Karpas-422 (cell line): ENCODE measurements around the gene SSBP3. TPM values are rescaled to one million over a fixed set of nuclear protein-coding genes. Genes with fewer than 3 reads are reported as not detected.

ENCODE experiments used
- DNase-seq: peaks from one replicate; pipeline ENCODE4 v3.0.0-alpha.2; 2015
- H2AFZ ChIP-seq: fragments of 200-600 bp; sonication (generic); 2 replicates; pipeline ENCODE4 v1.6.1; 2014; ENCODE audit warnings: antibody characterized with exemption, low read length, mixed read lengths
- H3K27ac ChIP-seq: fragments of 200-600 bp; sonication (generic); 2 replicates; pipeline ENCODE4 v1.5.1; 2014; ENCODE audit warnings: mild to moderate bottlenecking, low read length, moderate library complexity
- H3K27me3 ChIP-seq: fragments of 200-600 bp; sonication (generic); 2 replicates; pipeline ENCODE4 v1.6.1; 2014; ENCODE audit warnings: low read length, mixed read lengths
- H3K36me3 ChIP-seq: fragments of 200-600 bp; sonication (generic); 2 replicates; pipeline ENCODE4 v1.6.1; 2014; ENCODE audit warnings: low read length, mixed read lengths; ENCODE audit not compliant: insufficient read depth
- H3K4me1 ChIP-seq: fragments of 200-600 bp; sonication (generic); 2 replicates; pipeline ENCODE4 v1.6.1; 2014; ENCODE audit warnings: mild to moderate bottlenecking, low read length, mixed read lengths
- H3K4me2 ChIP-seq: fragments of 200-600 bp; sonication (generic); 2 replicates; pipeline ENCODE4 v1.6.1; 2014; ENCODE audit warnings: low read length, low read depth, mild to moderate bottlenecking; ENCODE audit not compliant: poor library complexity, severe bottlenecking
- H3K4me3 ChIP-seq: fragments of 200-600 bp; sonication (generic); 2 replicates; pipeline ENCODE4 v1.5.1; 2014; ENCODE audit warnings: mild to moderate bottlenecking, antibody characterized with exemption, low read length, mixed read lengths
- H3K79me2 ChIP-seq: fragments of 200-600 bp; sonication (generic); 2 replicates; pipeline ENCODE4 v1.6.1; 2014; ENCODE audit warnings: mild to moderate bottlenecking, low read length, mixed read lengths
- H3K9ac ChIP-seq: fragments of 200-600 bp; sonication (generic); 2 replicates; pipeline ENCODE4 v1.6.0; 2014; ENCODE audit warnings: low read length
- H3K9me2 ChIP-seq: fragments of 200-600 bp; sonication (generic), shearing (Covaris generic); replicated peaks from 2 replicates; pipeline ENCODE4 v1.6.0; 2014; ENCODE audit warnings: mild to moderate bottlenecking, low read length, moderate library complexity; ENCODE audit not compliant: insufficient read depth
- H3K9me3 ChIP-seq: fragments of 300-700, 200-600 bp; sonication (generic); 2 replicates; pipeline ENCODE4 v1.6.1; 2014; ENCODE audit warnings: low read length, mixed read lengths
- H4K20me1 ChIP-seq: fragments of 200-600 bp; sonication (generic); 2 replicates; pipeline ENCODE4 v1.6.1; 2014; ENCODE audit warnings: mild to moderate bottlenecking, antibody characterized with exemption, low read length, low read depth; ENCODE audit not compliant: insufficient read depth
- total RNA-seq: library from RNA; depleted of rRNA; stranded (reverse); fragments of >200 nt; shearing (Covaris generic); gene quantifications from 2 replicates; pipeline ENCODE4 v1.2.3, GENCODE V29; 2014; ENCODE audit warnings: low replicate concordance

SSBP3 gene
- total RNA-seq, 1 experiment from 2014 or later: 4.7 TPM

- no peaks in the 10 kb centered on the region for H4K20me1 ChIP-seq
- no peaks in the 10 kb centered on the region for H3K9me2 ChIP-seq
These were observed 82.3 kb downstream of the SSBP3 start for GRCh38 chr1:54323921-54324250.

GRCh38 chr1:54323324-54323739 lies 82.9 kb downstream of the SSBP3 start:
- no peaks in the 10 kb centered on the region for H3K27me3 ChIP-seq
- no peak for DNase-seq
- no peaks in the 10 kb centered on the region for H3K9me3 ChIP-seq
- H2AFZ ChIP-seq: no peak overlapping the region
- no peak overlapping the region for H3K9ac ChIP-seq
- no peaks in the 10 kb centered on the region for H3K79me2 ChIP-seq
- H3K27ac ChIP-seq: no peak overlapping the region
- peaks cover 21% of the 10 kb centered on the region for H3K4me1 ChIP-seq
- no peaks in the 10 kb centered on the region for H3K36me3 ChIP-seq
- no peak overlapping the region for H3K4me3 ChIP-seq
- no peaks in the 10 kb centered on the region for H3K9me2 ChIP-seq
- H4K20me1 ChIP-seq: no peaks in the 10 kb centered on the region
- H3K4me2 ChIP-seq: no peak overlapping the region

More at GRCh38 chr1:54323921-54324250, 82.3 kb downstream of the SSBP3 start:
- Histone ChIP-seq H3K27ac (no peak overlapping the region), H3K79me2 (no peaks in the 10 kb centered on the region), H3K9me3 (no peaks in the 10 kb centered on the region), H3K27me3 (no peaks in the 10 kb centered on the region), H3K4me1 (peaks cover 27% of the 10 kb centered on the region), H3K4me2 (no peak overlapping the region), H3K4me3 (no peak overlapping the region), H2AFZ (no peak overlapping the region), H3K9ac (no peak overlapping the region), H3K36me3 (no peaks in the 10 kb centered on the region)
- no peak for DNase-seq

- H3K4me2 ChIP-seq: no peak overlapping the region
- no peak for DNase-seq
- no peaks in the 10 kb centered on the region for H4K20me1 ChIP-seq
- no peak overlapping the region for H2AFZ ChIP-seq
- no peaks in the 10 kb centered on the region for H3K36me3 ChIP-seq
- no peak overlapping the region for H3K27ac ChIP-seq
- no peaks in the 10 kb centered on the region for H3K79me2 ChIP-seq
- no peaks in the 10 kb centered on the region for H3K9me2 ChIP-seq
- H3K4me1 ChIP-seq: no peaks in the 10 kb centered on the region
- H3K9ac ChIP-seq: no peak overlapping the region
- H3K9me3 ChIP-seq: no peaks in the 10 kb centered on the region
- H3K27me3 ChIP-seq: no peaks in the 10 kb centered on the region
- no peak overlapping the region for H3K4me3 ChIP-seq
These were observed 87.9 kb downstream of the SSBP3 start for GRCh38 chr1:54318246-54318814.

- Histone ChIP-seq H3K36me3 (no peaks in the 10 kb centered on the region), H3K79me2 (no peaks in the 10 kb centered on the region)
These were observed 89.1 kb downstream of the SSBP3 start for GRCh38 chr1:54317084-54317483.

GRCh38 chr1:54315099-54315498 lies 91.1 kb downstream of the SSBP3 start:
- H3K4me1 ChIP-seq: no peaks in the 10 kb centered on the region
- H3K9me2 ChIP-seq: no peaks in the 10 kb centered on the region
- DNase-seq: no peak
- no peak overlapping the region for H3K4me3 ChIP-seq
- no peaks in the 10 kb centered on the region for H3K79me2 ChIP-seq
- H3K27ac ChIP-seq: no peak overlapping the region
- H4K20me1 ChIP-seq: no peaks in the 10 kb centered on the region
- H3K27me3 ChIP-seq: no peaks in the 10 kb centered on the region
- H2AFZ ChIP-seq: no peak overlapping the region
- no peaks in the 10 kb centered on the region for H3K9me3 ChIP-seq
- H3K4me2 ChIP-seq: no peak overlapping the region
- H3K36me3 ChIP-seq: no peaks in the 10 kb centered on the region
- H3K9ac ChIP-seq: no peak overlapping the region

More at GRCh38 chr1:54317084-54317483, 89.1 kb downstream of the SSBP3 start:
- Histone ChIP-seq H3K4me1 (no peaks in the 10 kb centered on the region), H3K9me2 (no peaks in the 10 kb centered on the region), H3K27ac (no peak overlapping the region), H4K20me1 (no peaks in the 10 kb centered on the region), H3K9ac (no peak overlapping the region), H3K4me3 (no peak overlapping the region), H2AFZ (no peak overlapping the region), H3K9me3 (no peaks in the 10 kb centered on the region), H3K4me2 (no peak overlapping the region), H3K27me3 (no peaks in the 10 kb centered on the region)
- DNase-seq: no peak

GRCh38 chr1:54314696-54315095 lies 91.5 kb downstream of the SSBP3 start:
- no peak overlapping the region for H3K9ac ChIP-seq
- H3K9me3 ChIP-seq: no peaks in the 10 kb centered on the region
- H3K9me2 ChIP-seq: no peaks in the 10 kb centered on the region
- no peaks in the 10 kb centered on the region for H3K36me3 ChIP-seq
- no peak overlapping the region for H3K4me3 ChIP-seq
- H3K27me3 ChIP-seq: no peaks in the 10 kb centered on the region
- H2AFZ ChIP-seq: no peak overlapping the region
- H3K4me2 ChIP-seq: no peak overlapping the region
- no peaks in the 10 kb centered on the region for H4K20me1 ChIP-seq
- no peak overlapping the region for H3K27ac ChIP-seq
- no peaks in the 10 kb centered on the region for H3K4me1 ChIP-seq
- DNase-seq: no peak
- no peaks in the 10 kb centered on the region for H3K79me2 ChIP-seq

GRCh38 chr1:54312796-54313316 lies 93.3 kb downstream of the SSBP3 start:
- Histone ChIP-seq H2AFZ (no peak overlapping the region), H3K9ac (no peak overlapping the region)

GRCh38 chr1:54311506-54311905 lies 94.7 kb downstream of the SSBP3 start:
- Histone ChIP-seq H3K9ac (no peak overlapping the region), H3K9me3 (no peaks in the 10 kb centered on the region), H3K9me2 (no peaks in the 10 kb centered on the region), H3K27me3 (no peaks in the 10 kb centered on the region), H3K4me1 (no peaks in the 10 kb centered on the region), H3K27ac (no peak overlapping the region), H3K36me3 (no peaks in the 10 kb centered on the region), H4K20me1 (no peaks in the 10 kb centered on the region), H2AFZ (no peak overlapping the region), H3K79me2 (no peaks in the 10 kb centered on the region), H3K4me2 (no peak overlapping the region), H3K4me3 (no peak overlapping the region)
- no peak for DNase-seq

More at GRCh38 chr1:54312796-54313316, 93.3 kb downstream of the SSBP3 start:
- no peaks in the 10 kb centered on the region for H3K9me3 ChIP-seq
- H3K36me3 ChIP-seq: no peaks in the 10 kb centered on the region
- H4K20me1 ChIP-seq: no peaks in the 10 kb centered on the region
- no peaks in the 10 kb centered on the region for H3K79me2 ChIP-seq
- DNase-seq: no peak
- H3K27ac ChIP-seq: no peak overlapping the region
- no peak overlapping the region for H3K4me3 ChIP-seq
- no peaks in the 10 kb centered on the region for H3K4me1 ChIP-seq
- no peak overlapping the region for H3K4me2 ChIP-seq
- H3K9me2 ChIP-seq: no peaks in the 10 kb centered on the region
- H3K27me3 ChIP-seq: no peaks in the 10 kb centered on the region
